GM12872 (cell line): ENCODE results near the gene CEP104.

Source experiments
- CTCF ChIP-seq: IDR thresholded peaks from 3 replicates; pipeline ENCODE4 v1.5.1; 2011; ENCODE audit warnings: low read depth, mild to moderate bottlenecking, low read length, moderate library complexity; ENCODE audit not compliant: insufficient read depth

CEP104 gene

DNA sequence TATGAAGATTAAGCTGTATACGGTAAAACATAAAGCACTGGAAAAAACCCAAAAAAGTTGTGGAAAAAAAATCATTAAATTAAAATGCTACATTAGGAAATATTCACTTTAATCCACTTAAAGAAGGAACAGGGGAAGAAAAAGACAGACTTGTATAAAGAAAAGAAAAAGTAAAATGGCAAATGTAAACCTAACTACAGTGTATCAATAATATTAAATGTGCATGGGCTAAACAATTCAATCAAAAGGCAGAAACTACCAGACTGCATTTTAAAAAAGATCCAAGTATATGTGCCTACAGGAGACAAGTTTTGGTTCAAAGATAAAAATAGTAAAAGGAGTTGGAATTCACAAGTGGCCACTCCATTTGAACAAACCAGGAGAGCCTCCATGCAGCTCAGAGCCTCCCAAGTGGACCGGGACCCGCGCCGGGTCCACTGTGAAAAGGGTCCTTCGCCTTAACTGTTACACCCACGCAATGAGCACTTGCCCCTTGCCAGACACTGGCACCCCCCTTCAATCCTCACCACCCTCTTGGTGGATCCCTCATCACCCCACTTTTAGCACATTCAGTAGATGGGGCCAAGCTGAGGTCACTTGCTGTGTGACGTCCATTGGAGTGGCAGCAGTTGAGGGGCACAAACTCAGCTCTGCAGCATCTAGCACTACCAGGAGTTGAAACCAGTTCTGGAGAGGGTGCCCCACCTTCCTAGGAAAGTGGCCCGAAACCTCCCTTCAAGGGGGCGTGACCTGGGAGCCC lies 42.2 kb upstream of the CEP104 start:
- no peak; the same call in 2 of the 3 replicates for TF ChIP-seq CTCF

DNA sequence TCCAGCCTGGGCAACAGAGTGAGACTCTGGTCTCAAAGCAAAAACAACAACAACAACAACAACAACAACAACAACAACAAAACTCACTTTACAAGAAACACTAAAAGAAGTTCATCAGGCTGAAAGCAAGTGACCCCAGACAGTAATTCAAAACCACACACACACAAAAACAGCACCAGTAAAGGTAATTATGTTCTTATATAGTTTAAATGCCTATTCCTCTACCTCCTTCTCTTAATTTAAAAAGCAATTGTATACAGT lies 41.4 kb upstream of the CEP104 start:
- no peak for TF ChIP-seq CTCF

- TF ChIP-seq CTCF = no peak
These were observed 39.5 kb upstream of the CEP104 start for GRCh38 chr1:3896396-3897000.

- TF ChIP-seq CTCF = no peak
These were observed 38.9 kb upstream of the CEP104 start for GRCh38 chr1:3895951-3896325.

- no peak for TF ChIP-seq CTCF
These were observed 38.4 kb upstream of the CEP104 start for GRCh38 chr1:3895279-3895950.

DNA sequence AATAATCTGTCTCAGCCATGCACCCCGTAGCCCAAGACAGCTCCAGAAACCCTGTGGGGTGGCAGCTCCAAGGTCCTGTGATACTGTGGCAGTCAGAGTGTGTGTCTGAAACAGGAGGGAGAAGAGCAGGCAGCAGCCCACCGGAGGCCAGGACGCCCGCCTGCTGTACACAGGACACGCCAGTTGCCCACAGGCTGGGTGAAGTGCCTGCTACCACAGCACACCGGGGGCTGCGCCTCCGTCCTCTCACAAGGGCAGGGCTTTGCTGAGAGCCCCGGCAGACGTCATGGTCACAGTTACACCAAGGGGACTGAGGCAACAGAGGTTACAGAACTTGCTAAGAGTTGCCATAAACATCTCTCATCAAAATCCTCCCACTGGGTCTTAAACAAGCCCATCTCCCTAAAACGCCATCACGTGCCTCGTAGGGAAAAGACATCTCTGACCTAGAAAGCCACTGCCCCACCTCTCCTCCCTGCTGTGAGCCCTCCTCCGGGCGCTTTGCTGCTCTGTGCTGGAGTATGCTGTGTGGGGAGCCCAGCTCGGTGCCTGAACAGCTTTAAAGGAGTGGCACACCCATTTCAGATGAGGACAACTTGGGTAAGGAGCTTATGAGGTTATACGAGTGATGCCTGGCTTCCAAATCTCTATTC lies 37.7 kb upstream of the CEP104 start:
- TF ChIP-seq CTCF = no peak

- TF ChIP-seq CTCF = no peak
These were observed 36.2 kb upstream of the CEP104 start for GRCh38 chr1:3893190-3893589.
